ENCODE measurements around the gene STRN4. TPM values are rescaled to one million over a fixed set of nuclear protein-coding genes. Genes with fewer than 3 reads are reported as not detected.
"Not testable (repeated sequence)": the region's sequence is repeated elsewhere in the genome, so short reads cannot be mapped to it uniquely, and the experiment has no call there.

The STRN4 gene
- polyA plus RNA-seq, 3 donors: 67.8 to 70.5 (median 68.6) TPM

GRCh38 chr19:46715620-46715974 is 30.7 kb downstream of the STRN4 start:
- DNase-seq (ENCODE audit: low read depth in 3 of 3, low spot score in 2 of 3): no peak

GRCh38 chr19:46714444-46715106 is 31.7 kb downstream of the STRN4 start:
- no peak for DNase-seq (ENCODE audit: low read depth in 3 of 3, low spot score in 2 of 3)

GRCh38 chr19:46713781-46714443 is 32.3 kb downstream of the STRN4 start:
- DNase-seq (ENCODE audit: low read depth in 3 of 3, low spot score in 2 of 3): peak in 1 of 3 donors; percentile 76

- DNase-seq (ENCODE audit: low read depth in 3 of 3, low spot score in 2 of 3): not testable (repeated sequence)
Measured at GRCh38 chr19:46712768-46713338, 33.4 kb downstream of the STRN4 start.

- no peak for DNase-seq (ENCODE audit: low read depth in 3 of 3, low spot score in 2 of 3)
Measured at GRCh38 chr19:46710687-46711086, 35.6 kb downstream of the STRN4 start.

- no peak for DNase-seq (ENCODE audit: low read depth in 3 of 3, low spot score in 2 of 3)
Measured at GRCh38 chr19:46704379-46705076, 41.7 kb downstream of the STRN4 start.

- DNase-seq (ENCODE audit: low read depth in 3 of 3, low spot score in 2 of 3): no peak
Measured at GRCh38 chr19:46700704-46701103, 45.5 kb downstream of the STRN4 start.

GRCh38 chr19:46698395-46699321 is 47.6 kb downstream of the STRN4 start:
- no peak for DNase-seq (ENCODE audit: low read depth in 3 of 3, low spot score in 2 of 3)

GRCh38 chr19:46697204-46697960 is 48.9 kb downstream of the STRN4 start:
- peak in 2 of 3 donors; percentile 67 to 72 for DNase-seq (ENCODE audit: low read depth in 3 of 3, low spot score in 2 of 3)

- DNase-seq (ENCODE audit: low read depth in 3 of 3, low spot score in 2 of 3): no peak
Measured at GRCh38 chr19:46696866-46697203, 49.4 kb downstream of the STRN4 start.

GRCh38 chr19:46696052-46696451 is 50.2 kb downstream of the STRN4 start:
- no peak for DNase-seq (ENCODE audit: low read depth in 3 of 3, low spot score in 2 of 3)

GRCh38 chr19:46693760-46694159 is 52.5 kb downstream of the STRN4 start:
- no peak for DNase-seq (ENCODE audit: low read depth in 3 of 3, low spot score in 2 of 3)

GRCh38 chr19:46692918-46693722 is 53.1 kb downstream of the STRN4 start:
- no peak for DNase-seq (ENCODE audit: low read depth in 3 of 3, low spot score in 2 of 3)

GRCh38 chr19:46691948-46692347 is 54.3 kb downstream of the STRN4 start:
- no peak for DNase-seq (ENCODE audit: low read depth in 3 of 3, low spot score in 2 of 3)

- DNase-seq (ENCODE audit: low read depth in 3 of 3, low spot score in 2 of 3): no peak
Measured at GRCh38 chr19:46691104-46691503, 55.1 kb downstream of the STRN4 start.

- DNase-seq (ENCODE audit: low read depth in 3 of 3, low spot score in 2 of 3): no peak
Measured at GRCh38 chr19:46689358-46689757, 56.9 kb downstream of the STRN4 start.

- DNase-seq (ENCODE audit: low read depth in 3 of 3, low spot score in 2 of 3): no peak
Measured at GRCh38 chr19:46687438-46688145, 58.7 kb downstream of the STRN4 start.

- DNase-seq (ENCODE audit: low read depth in 3 of 3, low spot score in 2 of 3): no peak
Measured at GRCh38 chr19:46685189-46685588, 61.1 kb downstream of the STRN4 start.

Data from right renal cortex interstitium (tissue), 3 donors.